NCI-H2029 (cell line): ENCODE data around the gene B4GALT2.
A peak's percentile ranks its signal among the peaks of the same experiment; 100 is the strongest.

Source experiments
- DNase-seq: peaks from one replicate; lab custom pipeline; 2025; lab: John Stamatoyannopoulos, UW

Gene B4GALT2

DNA sequence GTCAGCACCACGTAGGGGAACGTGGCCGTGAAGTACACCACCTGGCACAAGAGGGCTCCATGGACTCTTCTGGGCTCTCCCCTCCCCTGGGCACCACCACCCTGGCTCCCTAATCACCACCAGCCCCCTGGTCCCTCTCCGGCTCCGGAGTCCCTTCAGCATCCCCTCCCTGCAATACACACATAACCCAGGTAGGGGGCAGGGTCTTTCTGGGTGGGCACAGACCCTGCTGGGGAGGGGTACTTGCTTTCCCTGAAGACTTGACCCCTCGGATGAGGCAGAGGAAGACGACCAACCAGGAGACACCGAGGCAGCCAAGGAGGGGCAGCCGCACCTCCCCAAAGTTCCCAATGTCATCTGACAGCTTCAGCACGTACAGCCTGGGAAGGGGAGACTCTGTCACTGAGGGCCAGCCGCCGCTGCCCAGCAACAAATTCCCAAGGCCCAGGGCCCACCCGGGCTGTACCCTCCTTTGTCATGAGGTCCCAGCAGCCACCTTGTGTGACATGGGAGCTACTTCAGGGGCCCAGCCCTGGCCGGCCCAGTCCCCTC, 23.7 kb downstream of the B4GALT2 start:
- no peak for DNase-seq

DNA sequence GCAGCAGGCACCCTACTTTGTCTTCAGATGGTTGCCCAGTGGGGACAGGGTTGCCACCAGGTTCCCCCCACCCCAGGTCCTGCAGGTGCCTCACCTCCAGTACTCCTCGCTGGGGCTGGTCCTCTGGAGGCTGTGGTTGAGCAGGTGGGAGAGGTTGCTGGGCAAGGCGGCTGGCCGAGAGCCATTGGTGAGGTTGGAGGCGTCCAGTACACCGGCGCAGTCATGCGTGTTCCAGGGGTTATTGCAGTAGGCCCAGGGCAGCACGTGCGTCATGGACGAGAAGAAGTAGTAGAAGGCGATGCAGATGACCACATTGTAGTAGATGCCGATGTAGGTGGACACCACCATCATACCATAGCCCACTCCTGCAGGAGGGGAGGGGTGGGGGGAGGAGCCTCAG, 29.2 kb downstream of the B4GALT2 start:
- DNase-seq = no peak

DNA sequence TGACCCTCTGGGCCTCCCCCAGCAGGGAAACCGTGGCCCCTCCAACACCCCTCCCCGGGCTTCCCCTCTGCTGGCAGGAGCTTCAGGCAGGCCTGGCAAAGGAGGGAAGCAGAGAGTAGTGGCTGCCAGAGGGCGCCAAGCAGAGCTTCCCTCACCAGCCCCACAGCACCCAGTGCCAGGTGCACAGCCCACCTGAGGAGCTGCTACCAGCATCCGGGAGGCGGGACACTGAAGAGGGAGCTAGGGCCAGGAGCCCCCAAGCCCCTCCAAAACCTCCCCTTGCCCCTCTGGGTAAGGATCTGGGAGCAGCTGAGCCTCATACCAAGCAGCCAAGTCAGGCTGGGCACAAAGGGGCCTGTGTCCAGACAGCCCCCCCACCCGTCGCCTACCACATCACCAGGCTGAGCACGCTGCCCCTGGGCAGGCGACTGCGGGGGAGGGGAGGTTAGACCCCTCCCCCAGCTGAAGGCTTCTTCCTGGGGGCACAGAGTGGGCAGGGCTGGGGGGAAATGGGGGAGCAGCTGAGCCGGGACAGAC, 32.0 kb downstream of the B4GALT2 start:
- DNase-seq = no peak

DNA sequence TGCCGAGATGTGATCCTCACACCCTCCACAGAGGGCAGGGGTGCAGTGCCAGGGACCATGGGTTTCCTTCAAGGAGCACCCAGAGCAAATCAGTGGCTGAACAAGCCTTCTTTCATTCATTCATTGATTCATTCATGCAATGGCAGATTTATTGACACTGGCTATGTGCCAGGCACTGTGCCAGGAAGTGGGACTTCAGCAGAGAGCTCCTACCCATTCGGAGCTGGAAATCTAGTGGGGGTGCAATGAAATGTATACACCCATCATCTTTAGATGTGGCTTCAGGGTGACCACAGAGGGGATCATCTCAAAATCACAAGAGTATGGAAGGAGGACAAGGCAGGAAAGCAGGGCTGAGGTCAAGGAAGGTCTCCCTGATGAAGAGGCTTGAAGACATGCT, 33.4 kb downstream of the B4GALT2 start:
- peak; percentile 80 for DNase-seq

DNA sequence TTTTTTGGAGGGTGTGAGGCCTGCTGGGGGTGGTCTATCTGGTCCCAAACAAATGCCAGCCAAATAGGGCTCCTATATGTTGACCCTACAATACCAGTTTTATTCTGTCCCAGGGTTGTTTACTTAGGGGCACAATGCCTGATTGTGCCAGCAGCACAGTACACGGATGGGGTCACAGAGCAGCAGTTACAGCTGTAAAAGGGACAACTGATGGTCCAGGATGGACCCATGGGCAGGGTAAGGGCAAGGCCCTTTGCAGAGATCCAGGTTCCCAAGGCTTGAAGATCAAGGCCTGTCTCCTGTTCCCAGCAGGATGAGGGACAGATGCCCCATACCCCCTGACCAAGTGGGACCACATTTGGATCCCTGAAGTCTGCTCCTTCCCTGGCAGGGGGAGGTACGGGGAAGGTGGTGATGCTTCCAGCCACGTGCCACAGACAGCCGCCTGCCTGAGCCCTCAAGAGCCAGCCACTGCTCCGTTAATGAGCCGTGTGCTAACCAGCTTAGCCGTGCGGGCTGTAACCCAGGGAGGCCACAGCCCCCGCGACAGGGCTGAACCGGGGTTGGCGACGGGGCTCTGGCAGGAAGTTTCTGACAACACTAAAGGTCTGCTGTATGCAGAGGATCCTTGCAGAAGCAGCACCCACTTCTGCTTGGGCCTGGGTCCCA, 34.1 kb downstream of the B4GALT2 start:
- no peak for DNase-seq

DNA sequence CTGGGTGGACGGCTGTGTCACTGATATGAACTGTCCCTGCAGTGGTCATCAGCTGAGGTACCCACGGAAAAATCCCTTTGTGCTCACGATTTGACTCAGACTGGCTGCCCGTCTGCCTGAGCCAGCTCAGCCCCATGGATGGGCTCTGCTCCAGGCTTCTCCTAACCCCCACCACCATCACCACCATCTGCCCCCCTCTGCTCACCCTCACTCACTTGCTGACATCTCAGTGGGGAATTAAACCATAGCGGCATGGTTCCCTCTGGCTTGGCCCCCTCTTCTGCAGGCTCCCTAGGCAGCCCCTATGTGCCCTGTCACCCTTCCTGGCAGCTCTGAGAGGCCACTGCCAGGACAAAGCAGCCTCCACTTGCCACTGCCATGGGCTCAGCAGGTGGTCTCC, 34.9 kb downstream of the B4GALT2 start:
- DNase-seq = no peak

DNA sequence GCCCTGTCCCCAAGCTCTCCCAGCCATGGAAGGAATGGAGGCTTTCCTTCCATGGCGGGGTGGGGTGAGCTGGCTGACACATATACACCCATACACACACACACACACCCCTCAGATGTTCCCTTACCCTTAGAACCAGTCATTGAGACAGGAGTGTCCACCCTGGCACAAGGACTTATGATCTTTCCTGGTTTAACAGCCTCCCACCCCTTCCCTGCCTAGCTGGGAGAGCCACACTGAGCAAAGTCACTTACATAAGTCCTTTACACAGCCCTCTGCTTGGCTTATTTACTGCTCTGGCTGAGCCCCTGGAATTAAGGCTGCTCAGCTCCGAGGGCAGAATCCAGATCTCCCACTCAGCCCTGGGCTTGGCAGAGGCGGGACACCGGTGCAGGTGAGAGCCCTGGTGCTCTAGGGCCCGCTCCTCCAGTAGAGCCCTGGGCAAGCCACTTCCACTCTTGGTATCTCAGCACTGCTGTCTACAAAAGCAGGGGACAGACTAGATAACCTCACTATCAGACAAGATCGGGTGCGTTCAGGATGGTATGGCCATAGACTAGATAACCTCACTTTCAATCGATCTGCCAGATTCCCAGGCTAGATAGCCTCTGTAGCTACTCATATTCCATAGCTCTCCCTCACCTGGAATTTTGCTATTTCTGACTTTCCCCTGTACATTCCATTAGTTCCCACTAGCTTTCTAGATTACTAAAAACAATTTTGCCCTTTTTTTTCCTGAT, 35.5 kb downstream of the B4GALT2 start:
- DNase-seq = no peak

DNA sequence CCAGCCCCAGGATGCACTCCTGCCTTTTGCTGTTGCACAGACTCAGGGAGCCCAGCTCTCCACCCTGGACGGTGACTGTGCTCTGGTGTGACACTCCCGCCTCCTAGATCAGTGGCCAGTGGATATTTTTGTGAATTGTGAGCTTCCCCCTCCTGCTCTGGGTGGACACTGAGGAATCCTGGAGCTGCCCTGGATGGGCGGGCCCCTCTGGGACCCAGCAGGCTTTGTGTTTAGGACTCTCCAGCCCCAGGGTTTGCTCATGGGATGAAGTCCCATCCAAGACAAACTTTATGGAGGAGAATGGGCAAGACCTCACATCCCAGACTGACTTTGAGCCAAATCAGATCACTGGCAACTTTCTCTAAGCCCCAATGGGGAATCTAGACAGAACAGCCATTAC, 36.2 kb downstream of the B4GALT2 start:
- DNase-seq = no peak

DNA sequence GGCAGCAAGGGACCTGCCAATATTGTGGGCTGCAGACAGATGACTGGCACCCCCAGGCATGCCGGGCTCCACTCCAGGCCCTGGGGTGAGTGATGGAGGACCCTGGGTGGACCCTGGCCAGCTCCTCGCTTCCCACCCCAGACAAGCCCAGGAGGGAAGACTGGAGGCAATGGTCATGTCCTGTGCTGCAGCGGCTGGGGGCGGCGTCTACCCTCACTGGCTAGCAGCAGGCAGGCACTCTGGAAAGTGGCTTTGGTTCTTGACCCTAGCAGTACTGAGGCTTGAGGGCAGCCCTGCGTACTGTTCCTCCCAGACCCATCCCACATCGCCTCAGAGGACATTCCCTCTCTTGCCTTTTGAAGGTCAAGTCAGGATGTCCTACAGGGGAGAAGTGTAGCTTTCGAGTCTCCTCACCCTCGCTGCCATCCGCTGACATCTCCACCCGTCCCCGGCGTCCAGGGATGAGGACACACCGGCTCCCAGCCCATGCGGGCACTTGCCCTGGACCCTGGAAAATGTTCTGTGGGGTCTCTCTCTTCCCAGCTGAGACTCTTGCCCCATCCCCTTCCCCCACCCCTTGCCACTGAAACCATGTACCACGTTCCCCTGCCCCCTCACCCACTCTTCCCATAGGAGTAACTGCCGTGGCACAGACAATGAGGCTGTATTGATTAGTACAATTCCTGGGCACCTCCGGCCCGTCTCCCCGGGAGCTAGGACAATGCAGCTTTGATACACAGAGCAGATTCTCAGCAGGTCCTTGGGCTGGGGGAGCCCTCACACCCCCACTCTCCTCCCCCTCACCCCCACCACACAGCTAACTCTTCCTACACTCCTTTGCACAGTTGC, 37.3 kb downstream of the B4GALT2 start:
- DNase-seq = no peak

DNA sequence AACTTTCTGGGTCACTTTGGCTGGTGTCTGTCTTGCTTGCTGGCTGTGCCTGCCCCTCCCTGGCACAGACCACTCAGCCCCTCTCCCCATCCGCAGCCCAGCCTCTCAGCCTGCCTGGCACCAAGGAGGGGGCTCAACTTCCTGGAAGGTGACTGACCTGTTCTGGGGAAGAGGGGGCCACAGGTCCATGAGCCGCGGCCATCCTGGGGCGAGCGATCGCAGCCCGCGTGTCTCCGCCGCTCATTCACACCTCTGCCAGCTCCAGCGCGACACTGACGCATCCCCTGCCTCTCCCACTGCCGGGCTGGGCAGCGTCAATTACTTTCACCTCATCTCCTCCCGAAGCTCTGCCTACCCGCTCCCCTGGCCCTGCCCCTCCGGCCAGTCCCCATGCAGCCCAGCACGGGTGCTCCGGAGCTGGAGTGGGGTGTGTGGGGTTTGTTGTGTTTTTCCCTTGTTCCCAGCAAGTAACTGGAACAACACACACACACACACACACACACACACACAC, 37.9 kb downstream of the B4GALT2 start:
- no peak for DNase-seq

DNA sequence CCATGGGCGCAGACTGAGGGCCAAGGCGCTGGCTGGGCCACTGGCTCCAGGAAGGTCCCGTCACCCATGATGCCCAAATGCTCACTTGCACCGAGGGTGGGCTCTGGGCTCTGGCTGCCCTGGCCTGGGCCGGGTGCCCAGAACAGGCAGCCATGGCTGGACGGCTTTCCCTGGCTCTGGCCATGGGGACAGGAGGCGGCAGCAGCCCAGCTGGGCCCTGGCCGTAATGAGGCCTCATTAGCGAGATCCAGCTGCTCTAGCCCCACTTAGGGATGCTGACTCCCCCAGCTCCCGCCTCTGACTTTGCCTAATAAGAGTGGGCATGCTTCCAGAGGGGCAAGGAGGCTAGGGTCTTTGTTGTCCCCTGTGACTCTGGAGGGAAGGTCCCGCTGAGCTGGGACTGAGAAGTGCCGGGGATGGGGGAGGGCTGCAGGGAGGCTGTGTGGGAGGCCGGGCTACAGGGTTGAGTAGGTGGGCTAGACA, 40.5 kb downstream of the B4GALT2 start:
- DNase-seq = no peak

DNA sequence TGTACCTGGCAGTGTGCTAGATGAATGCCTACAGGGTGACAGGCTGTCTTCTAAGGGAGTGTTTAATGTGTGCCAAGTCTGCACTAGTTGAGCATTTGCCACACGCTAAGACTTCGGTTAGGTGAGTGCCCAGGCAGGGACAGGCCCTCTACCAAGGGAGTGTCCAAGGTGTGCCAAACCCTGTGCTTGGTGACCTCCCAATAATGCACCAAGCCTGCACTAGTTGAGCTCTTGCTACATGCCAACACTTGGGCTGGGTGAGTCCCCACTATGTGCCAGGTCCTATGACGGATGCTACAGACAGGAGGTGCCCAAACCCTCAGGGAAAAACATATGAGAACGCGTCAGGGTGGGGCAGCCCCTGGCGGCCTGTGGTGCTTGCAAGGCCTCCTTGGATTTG, 41.5 kb downstream of the B4GALT2 start:
- DNase-seq = no peak

DNA sequence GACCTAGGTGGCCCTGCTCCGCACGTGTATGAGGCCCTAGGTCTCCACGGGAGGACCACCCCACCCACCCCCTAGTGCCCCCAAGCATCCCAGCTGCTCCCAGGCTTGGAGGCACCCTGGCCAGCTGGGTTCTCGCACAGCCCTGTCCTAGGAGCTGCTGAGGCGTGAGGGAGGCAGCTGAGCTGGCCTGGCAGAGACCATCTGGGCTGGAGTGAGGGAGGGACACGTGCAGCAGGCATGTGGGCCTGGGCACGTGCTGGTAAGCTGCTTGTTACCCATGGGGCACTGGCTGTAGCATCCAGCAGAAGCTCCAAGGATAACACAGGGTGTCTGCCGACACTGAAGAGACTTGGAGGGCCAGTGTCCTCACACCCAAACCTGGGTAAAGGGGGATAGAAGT, 42.1 kb downstream of the B4GALT2 start:
- DNase-seq = no peak

DNA sequence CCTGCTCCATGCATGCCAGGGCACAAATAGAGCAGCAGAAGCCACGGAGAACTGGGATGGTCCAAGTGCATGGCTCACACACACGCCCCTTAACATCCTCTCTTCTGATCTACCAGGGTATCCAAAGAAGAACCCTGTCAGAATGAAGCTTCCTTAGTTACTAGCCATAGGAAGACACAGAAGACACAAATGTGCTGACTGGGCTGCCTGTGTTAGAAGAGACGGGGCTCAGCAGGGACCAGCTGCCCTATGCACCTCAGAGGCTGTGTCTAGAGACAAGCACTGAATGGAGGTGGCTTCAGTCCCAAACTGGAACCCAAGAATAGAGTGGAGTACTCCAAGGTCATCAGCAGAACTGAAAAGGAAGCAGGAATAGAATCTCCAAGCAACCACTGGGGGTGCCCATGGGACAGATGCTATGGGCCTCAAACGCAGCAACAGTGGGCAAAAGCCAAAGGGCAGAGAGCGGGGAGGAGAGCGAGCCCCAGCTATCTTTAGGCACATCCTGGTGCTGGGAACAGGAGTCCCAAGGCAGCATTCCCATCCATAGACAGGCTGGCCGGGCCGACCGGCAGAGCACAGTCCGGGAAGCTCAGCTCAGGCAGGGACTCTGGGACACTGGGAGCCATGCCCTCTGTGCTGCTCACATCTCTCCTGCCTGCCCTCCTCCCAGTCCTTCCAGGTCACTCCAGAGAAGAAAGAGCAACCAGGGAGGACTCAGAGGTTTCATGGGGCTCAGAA, 42.7 kb downstream of the B4GALT2 start:
- no peak for DNase-seq

DNA sequence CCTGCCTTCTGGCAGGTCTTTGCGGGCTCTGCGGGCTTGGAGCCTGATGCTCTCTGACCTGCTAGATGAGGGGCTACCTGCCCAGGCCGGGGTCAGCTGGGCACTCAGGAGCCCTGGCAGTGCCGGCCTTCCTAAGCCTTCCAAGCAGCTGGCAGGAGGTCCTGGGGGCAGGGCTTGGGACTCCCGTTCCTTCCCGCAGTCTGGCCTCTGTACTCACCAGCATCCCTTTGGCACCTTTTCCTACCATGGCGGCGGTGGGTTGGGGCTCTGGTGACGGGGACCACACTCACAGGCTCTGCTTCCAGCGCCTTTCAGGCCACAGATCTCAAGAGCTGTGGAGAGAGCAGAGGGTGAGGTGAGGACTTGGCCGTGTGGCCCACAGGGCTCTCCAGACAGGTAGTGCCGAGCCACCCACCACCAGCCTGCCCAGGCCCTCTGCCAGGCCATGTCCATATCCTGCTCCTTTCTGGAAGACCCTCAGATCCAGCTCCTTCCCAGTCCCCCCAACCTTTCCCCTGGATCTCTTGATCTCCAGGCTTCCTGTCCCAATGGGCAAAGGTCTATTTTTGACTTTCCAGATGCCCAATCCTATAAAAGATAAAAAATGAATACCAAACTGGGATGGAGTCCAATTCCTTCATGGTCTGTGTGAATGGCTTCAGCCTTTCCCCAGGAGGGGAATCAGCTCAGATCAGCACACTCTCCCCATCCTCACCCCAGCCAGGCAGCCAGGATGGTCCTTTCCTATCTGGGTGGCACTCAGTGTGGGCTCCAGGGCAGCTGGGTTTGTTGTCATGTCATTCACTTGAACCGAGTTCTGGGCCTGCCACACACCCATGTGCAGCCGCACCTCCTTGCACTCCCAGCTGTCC, 45.3 kb downstream of the B4GALT2 start:
- no peak for DNase-seq

DNA sequence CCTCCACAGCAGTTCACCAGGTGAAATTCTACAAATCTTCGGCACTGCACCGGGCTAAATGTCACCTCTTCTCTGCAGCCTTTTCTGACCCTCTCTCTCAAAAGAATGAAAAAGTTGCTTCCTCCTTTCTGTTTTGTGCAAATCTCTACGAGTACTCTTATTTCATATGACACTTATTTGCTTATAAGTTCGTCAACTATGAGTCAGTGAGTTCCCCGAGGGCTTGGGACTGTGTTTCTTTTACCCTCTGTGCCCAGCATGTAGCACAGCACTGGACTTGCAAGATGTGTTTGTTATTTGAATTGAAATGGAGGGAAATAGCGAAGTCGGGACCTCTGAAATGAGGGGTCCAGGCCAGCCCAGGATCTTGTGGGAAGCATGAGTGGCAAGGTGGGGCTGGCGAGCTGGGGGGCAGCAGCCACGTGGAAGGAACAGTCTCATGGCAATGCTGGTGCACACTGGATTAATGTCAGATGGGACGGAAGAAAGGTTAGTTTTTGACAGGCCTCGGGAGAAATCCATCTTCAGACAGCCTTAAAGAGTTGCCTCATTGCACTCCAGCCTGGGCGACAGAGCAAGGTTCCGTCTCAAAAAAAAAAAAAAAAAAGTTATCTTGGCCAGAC, 46.0 kb downstream of the B4GALT2 start:
- DNase-seq = no peak

DNA sequence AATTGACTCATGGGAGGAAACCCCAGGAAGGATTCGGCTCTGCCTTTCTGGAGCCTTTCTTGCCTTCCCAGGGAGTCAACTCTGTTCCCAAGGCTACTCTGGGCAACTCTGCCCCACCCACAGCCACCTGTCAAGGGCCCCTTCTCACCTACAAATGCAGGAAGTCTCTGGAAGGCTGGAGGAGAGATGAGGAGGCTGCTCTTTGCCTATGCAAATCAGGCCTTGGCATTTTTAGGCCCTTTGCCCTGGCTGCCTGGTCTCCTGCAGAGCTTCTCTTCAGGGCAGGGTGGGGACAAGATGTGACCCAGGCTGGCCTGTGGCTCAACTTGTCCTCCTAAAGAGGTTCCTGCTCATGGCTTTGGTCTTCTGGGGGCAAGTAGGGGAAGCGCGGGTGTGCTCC, 46.8 kb downstream of the B4GALT2 start:
- DNase-seq = no peak

DNA sequence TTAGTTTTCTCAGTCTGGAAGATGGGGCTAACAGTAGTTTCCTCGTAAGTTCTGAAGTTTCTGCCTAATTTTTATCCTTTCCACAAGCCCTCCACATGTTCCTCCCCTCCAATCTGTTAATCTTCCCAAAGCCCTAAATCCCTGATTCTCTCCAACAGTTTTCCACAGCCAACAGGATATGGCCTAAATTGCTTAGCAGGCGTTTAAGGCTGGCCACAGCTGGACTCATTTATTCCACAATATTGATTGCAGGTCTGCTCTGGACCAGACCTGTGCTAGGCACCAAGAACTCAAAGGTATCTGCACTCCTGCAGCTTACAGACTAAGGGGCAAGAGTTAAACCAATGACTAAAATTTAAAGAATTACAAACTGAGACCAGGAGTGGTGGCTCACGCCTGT, 48.3 kb downstream of the B4GALT2 start:
- DNase-seq = no peak

DNA sequence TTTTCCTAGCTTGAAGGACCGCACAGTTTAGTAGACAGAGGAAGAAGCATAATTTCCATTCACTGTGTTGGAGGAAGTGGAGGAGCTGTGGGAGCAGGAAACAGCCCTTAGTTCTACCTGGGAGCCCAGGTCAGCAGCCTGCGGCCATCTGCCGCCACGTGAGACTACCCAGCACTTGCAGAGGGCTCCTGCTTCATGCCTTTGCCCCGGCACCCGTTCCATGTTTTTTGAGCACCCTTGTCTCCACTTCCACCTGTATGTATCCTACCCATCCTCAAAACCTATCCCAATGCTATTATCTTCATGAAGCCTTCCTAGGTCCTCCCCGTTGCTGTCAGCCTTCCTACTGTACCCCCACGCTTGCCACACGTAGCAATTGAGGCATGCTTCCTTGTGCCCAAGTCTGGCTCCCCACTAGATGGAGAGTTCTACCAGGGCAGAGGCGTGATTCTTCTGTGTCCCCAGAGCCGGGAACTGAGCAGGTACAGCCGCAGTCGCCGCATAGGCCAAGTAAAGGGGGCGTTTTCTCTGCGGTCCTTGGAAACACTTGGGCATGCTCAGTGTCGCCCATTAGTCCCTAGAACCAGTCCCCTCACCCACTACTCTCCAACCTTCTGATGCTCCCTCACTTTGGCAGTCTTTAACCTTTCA, 50.4 kb downstream of the B4GALT2 start:
- DNase-seq = no peak
